Fibroblast of lung (primary cell): ENCODE data around the gene NUP205. TPM values are rescaled to one million over a fixed set of nuclear protein-coding genes. Genes with fewer than 3 reads are reported as not detected.

Experiments used
- DNase-seq, 2 donors: peaks; one replicate each; pipeline versions ENCODE4 v3.0.0 to v3.0.0-alpha.2; 2010; ENCODE audit warnings: low read depth in 2 of 2
- H2AFZ ChIP-seq: 2 replicates; pipeline ENCODE4 v1.5.1; 2012; ENCODE audit warnings: low read length, control low read depth, inconsistent platforms
- H3K27ac ChIP-seq: 2 replicates; pipeline ENCODE4 v1.5.1; 2011; ENCODE audit warnings: low read length, control low read depth; ENCODE audit not compliant: insufficient read depth
- H3K27me3 ChIP-seq: 2 replicates; pipeline ENCODE4 v1.5.1; 2011; ENCODE audit warnings: mild to moderate bottlenecking, low read length; ENCODE audit not compliant: control insufficient read depth, insufficient read depth
- H3K36me3 ChIP-seq: 2 replicates; pipeline ENCODE4 v1.5.1; 2011; ENCODE audit warnings: low read length; ENCODE audit not compliant: control insufficient read depth, insufficient read depth
- H3K4me1 ChIP-seq: 2 replicates; pipeline ENCODE4 v1.5.1; 2011; ENCODE audit warnings: low read length; ENCODE audit not compliant: control insufficient read depth, insufficient read depth; ENCODE audit errors: extremely low read depth
- H3K4me2 ChIP-seq: 2 replicates; pipeline ENCODE4 v1.5.1; 2011; ENCODE audit warnings: low read length, control low read depth; ENCODE audit not compliant: insufficient read depth; ENCODE audit errors: extremely low read depth
- H3K4me3 ChIP-seq, 4 experiments: fragments of 200-600 bp in 1 of 4; sonication (generic) in 1 of 4; replicated peaks in 1 of 4; 2 replicates each; pipeline ENCODE4 v1.5.1; 2011 to 2016; ENCODE audit warnings: low read length in 4 of 4, low read depth in 3 of 4, mild to moderate bottlenecking in 3 of 4, control low read depth in 2 of 4, inconsistent platforms in 1 of 4, mixed read lengths in 1 of 4; ENCODE audit not compliant: insufficient read depth in 1 of 4; ENCODE audit errors: control extremely low read depth in 1 of 4
- H3K79me2 ChIP-seq: 2 replicates; pipeline ENCODE4 v1.5.1; 2012; ENCODE audit warnings: mild to moderate bottlenecking, low read length, inconsistent platforms; ENCODE audit not compliant: control insufficient read depth, insufficient read depth
- H3K9ac ChIP-seq: 2 replicates; pipeline ENCODE4 v1.5.1; 2011; ENCODE audit warnings: mild to moderate bottlenecking, low read length, control low read depth; ENCODE audit not compliant: insufficient read depth
- H3K9me3 ChIP-seq: 2 replicates; pipeline ENCODE4 v1.5.1; 2012; ENCODE audit warnings: low read depth, low read length; ENCODE audit not compliant: control insufficient read depth, insufficient read depth
- H4K20me1 ChIP-seq: 2 replicates; pipeline ENCODE4 v1.5.1; 2011; ENCODE audit warnings: low read length; ENCODE audit not compliant: control insufficient read depth, insufficient read depth; ENCODE audit errors: extremely low read depth
- EZH2 ChIP-seq: IDR thresholded peaks from 2 replicates; pipeline ENCODE4 v1.5.1; 2012; ENCODE audit warnings: low read length, control low read depth, mild to moderate bottlenecking; ENCODE audit errors: missing control alignments
- polyA plus RNA-seq, 2 donors: library from polyadenylated mRNA; depleted of rRNA in 1 of 2; stranded (reverse) in 1 of 2; unstranded in 1 of 2; fragments of >200 nt; gene quantifications; 2 replicates each; pipeline ENCODE4 v1.2.1, GENCODE V29; 2011 to 2012; ENCODE audit warnings: missing spikeins in 1 of 2
- total RNA-seq: library from RNA; depleted of rRNA; stranded (reverse); fragments of >200 nt; gene quantifications from 2 replicates; pipeline ENCODE4 v1.2.1, GENCODE V29; 2014
- TF ChIP-seq, protein P1 (sequence below), 2 donors: IDR thresholded peaks in 1 of 2; conservative IDR thresholded peaks in 1 of 2; 1 replicate in 1 of 2; 2 replicates in 1 of 2; pipeline ENCODE4 v1.5.1; 2011 to 2012; ENCODE audit warnings: low read length in 2 of 2, control low read depth in 1 of 2, inconsistent platforms in 1 of 2, low read depth in 1 of 2, mild to moderate bottlenecking in 1 of 2

Gene NUP205
- total and polyA plus RNA-seq, 2 donors (not counting 1 experiment from before 2014, with no cell fraction given), result 28.1 to 36.7 TPM

GRCh38 chr7:135664046-135664589, 106.4 kb downstream of the NUP205 start:
- H4K20me1 ChIP-seq, result no peaks in the 10 kb centered on the region
- TF ChIP-seq EZH2, result no peak
- TF ChIP-seq, protein P1, sequence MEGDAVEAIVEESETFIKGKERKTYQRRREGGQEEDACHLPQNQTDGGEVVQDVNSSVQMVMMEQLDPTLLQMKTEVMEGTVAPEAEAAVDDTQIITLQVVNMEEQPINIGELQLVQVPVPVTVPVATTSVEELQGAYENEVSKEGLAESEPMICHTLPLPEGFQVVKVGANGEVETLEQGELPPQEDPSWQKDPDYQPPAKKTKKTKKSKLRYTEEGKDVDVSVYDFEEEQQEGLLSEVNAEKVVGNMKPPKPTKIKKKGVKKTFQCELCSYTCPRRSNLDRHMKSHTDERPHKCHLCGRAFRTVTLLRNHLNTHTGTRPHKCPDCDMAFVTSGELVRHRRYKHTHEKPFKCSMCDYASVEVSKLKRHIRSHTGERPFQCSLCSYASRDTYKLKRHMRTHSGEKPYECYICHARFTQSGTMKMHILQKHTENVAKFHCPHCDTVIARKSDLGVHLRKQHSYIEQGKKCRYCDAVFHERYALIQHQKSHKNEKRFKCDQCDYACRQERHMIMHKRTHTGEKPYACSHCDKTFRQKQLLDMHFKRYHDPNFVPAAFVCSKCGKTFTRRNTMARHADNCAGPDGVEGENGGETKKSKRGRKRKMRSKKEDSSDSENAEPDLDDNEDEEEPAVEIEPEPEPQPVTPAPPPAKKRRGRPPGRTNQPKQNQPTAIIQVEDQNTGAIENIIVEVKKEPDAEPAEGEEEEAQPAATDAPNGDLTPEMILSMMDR (conservative IDR thresholded peaks at IDR 0.05 in 1 of 2, IDR thresholded peaks at IDR 0.05 in 1 of 2; ENCODE audit: low read depth in 1 of 2, low read length in 2 of 2), result no peak
- H3K4me2 ChIP-seq, result peak overlapping the region; percentile 36
- H3K4me1 ChIP-seq, result no peaks in the 10 kb centered on the region
- H3K27me3 ChIP-seq, result no peaks in the 10 kb centered on the region
- H3K27ac ChIP-seq, result peak overlapping the region; percentile 98
- no peak overlapping the region for H3K9ac ChIP-seq
- DNase-seq, result peak; percentile 47 to 54
- H2AFZ ChIP-seq, result no peak overlapping the region
- no peaks in the 10 kb centered on the region for H3K36me3 ChIP-seq
- H3K4me3 ChIP-seq, result peak overlapping the region in 3 of 4 experiments; percentile 46 to 95 (median 77)
- H3K9me3 ChIP-seq, result no peaks in the 10 kb centered on the region
- peaks cover 53% of the 10 kb centered on the region for H3K79me2 ChIP-seq

DNA sequence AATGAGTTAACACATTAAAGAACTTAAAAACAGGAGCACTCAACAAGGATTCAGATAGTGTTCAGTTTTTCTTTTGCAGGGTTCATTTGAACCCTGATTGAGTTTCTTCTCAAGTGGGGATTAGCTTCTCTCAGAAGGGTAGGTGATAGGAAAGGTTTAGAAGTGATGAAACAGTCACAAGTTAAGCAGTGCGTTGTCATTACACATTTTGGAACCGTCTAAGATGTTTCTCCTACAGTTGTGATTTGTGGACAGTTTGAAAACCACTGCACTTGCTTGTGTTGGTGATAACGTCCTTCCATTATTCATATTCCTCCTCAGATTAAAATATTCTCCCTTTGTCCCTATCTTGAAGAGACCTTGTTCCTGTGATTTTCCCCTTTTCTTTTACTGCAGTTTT, 107.3 kb downstream of the NUP205 start:
- Histone ChIP-seq H3K4me3 (peak overlapping the region in 1 of 4 experiments; percentile 7), H3K27me3 (no peaks in the 10 kb centered on the region), H2AFZ (no peak overlapping the region), H3K4me2 (no peak overlapping the region), H3K79me2 (peaks cover 59% of the 10 kb centered on the region), H3K36me3 (no peaks in the 10 kb centered on the region), H3K27ac (no peak overlapping the region), H3K9ac (no peak overlapping the region), H3K4me1 (no peaks in the 10 kb centered on the region), H3K9me3 (no peaks in the 10 kb centered on the region), H4K20me1 (no peaks in the 10 kb centered on the region)
- no peak for DNase-seq
- TF ChIP-seq, protein P1 (conservative IDR thresholded peaks at IDR 0.05 in 1 of 2, IDR thresholded peaks at IDR 0.05 in 1 of 2; ENCODE audit: low read depth in 1 of 2, low read length in 2 of 2), result no peak
- no peak for TF ChIP-seq EZH2

DNA sequence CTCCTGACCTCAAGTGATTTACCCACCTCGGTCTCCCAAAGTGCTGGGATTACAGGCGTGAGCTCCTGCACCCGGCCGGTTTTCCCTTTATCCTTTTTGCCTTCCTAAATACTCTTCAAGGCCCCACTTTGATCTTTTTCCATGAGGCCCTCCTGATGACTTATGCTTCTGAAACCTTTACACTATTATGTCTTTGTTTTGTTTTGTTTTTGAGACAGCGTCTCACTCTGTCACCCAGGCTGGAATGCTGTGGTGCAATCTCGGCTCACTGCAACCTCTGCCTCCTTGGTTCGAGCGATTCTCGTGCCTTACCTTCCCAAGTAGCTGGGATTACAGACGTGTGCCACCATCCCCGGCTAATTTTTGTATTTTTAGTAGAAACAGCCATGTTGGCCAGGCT, 108.4 kb downstream of the NUP205 start:
- no peak overlapping the region for H3K4me2 ChIP-seq
- H3K27ac ChIP-seq, result no peak overlapping the region
- peaks cover 66% of the 10 kb centered on the region for H3K79me2 ChIP-seq
- H3K4me3 ChIP-seq, result no peak overlapping the region
- H2AFZ ChIP-seq, result no peak overlapping the region
- no peaks in the 10 kb centered on the region for H3K27me3 ChIP-seq
- no peaks in the 10 kb centered on the region for H3K9me3 ChIP-seq
- H3K9ac ChIP-seq, result no peak overlapping the region
- peak in 1 of 2 donors; percentile 49 for DNase-seq
- no peak for TF ChIP-seq EZH2
- TF ChIP-seq, protein P1 (conservative IDR thresholded peaks at IDR 0.05 in 1 of 2, IDR thresholded peaks at IDR 0.05 in 1 of 2; ENCODE audit: low read depth in 1 of 2, low read length in 2 of 2), result no peak
- no peaks in the 10 kb centered on the region for H4K20me1 ChIP-seq
- peaks cover 5% of the 10 kb centered on the region for H3K4me1 ChIP-seq
- no peaks in the 10 kb centered on the region for H3K36me3 ChIP-seq
